WTC11 (cell line): Measurements from ENCODE around the gene THSD4. TPM values are rescaled to one million over a fixed set of nuclear protein-coding genes. Genes with fewer than 3 reads are reported as not detected.

Experiments used
- ATAC-seq: fragments of 200-7000 bp; cut with Tn5 transposase; 2 replicates; pipeline ENCODE4 v1.10.0; 2021; ENCODE audit warnings: mild to moderate bottlenecking, moderate library complexity
- CTCF ChIA-PET: fragments of 300-600 bp; sonication (Branson Sonifier 250); formaldehyde crosslinking; loops from one replicate; lab custom pipeline; 2021; ENCODE audit warnings: antibody characterized with exemption; lab: Charles Lee
- POLR2A ChIA-PET: fragments of 350-600 bp; sonication (Branson Sonifier 250); formaldehyde crosslinking; loops from one replicate; lab custom pipeline; 2021; ENCODE audit warnings: antibody characterized with exemption; lab: Charles Lee
- DNase-seq: peaks from one replicate; pipeline ENCODE4 v3.0.0; 2021; ENCODE audit warnings: low spot score
- H3K27ac Mint-ChIP-seq: 2 replicates; pipeline ENCODE4 v1.8.0; 2021; ENCODE audit warnings: mixed read lengths
- H3K27me3 Mint-ChIP-seq: 2 replicates; pipeline ENCODE4 v1.8.0; 2021; ENCODE audit warnings: low read depth, mild to moderate bottlenecking, moderate library complexity, mixed read lengths
- H3K36me3 Mint-ChIP-seq: 2 replicates; pipeline ENCODE4 v1.8.0; 2021; ENCODE audit warnings: mixed read lengths
- H3K4me1 Mint-ChIP-seq: 2 replicates; pipeline ENCODE4 v1.8.0; 2022; ENCODE audit warnings: mixed read lengths
- H3K4me3 Mint-ChIP-seq: 2 replicates; pipeline ENCODE4 v1.8.0; 2021; ENCODE audit warnings: mild to moderate bottlenecking, moderate library complexity, mixed read lengths
- H3K9me3 Mint-ChIP-seq: 2 replicates; pipeline ENCODE4 v1.8.0; 2021; ENCODE audit warnings: mixed read lengths
- ATF2 ChIP-seq: sonication (generic); formaldehyde crosslinking; IDR thresholded peaks from 2 replicates; pipeline ENCODE4 v1.8.1; 2022; ENCODE audit warnings: low read depth, missing genetic modification reagents, borderline replicate concordance
- ATF3 ChIP-seq: sonication (generic); formaldehyde crosslinking; conservative IDR thresholded peaks from 2 replicates; pipeline ENCODE4 v1.8.1; 2022; ENCODE audit warnings: mild to moderate bottlenecking, missing genetic modification reagents
- CBFB ChIP-seq: sonication (generic); formaldehyde crosslinking; IDR thresholded peaks from 2 replicates; pipeline ENCODE4 v1.8.1; 2022; ENCODE audit warnings: mild to moderate bottlenecking, low read depth, missing genetic modification reagents
- EMX1 ChIP-seq: fragments of 250-450 bp; sonication (Bioruptor Pico); IDR thresholded peaks from 2 replicates; pipeline ENCODE4 v1.8.0; 2021; ENCODE audit warnings: mild to moderate bottlenecking
- ETV6 ChIP-seq: sonication (generic); formaldehyde crosslinking; IDR thresholded peaks from 2 replicates; pipeline ENCODE4 v1.8.1; 2022; ENCODE audit warnings: mild to moderate bottlenecking, missing genetic modification reagents
- FOXP1 ChIP-seq: sonication (generic); formaldehyde crosslinking; IDR thresholded peaks from 2 replicates; pipeline ENCODE4 v1.8.0; 2022; ENCODE audit warnings: missing genetic modification reagents, mild to moderate bottlenecking, moderate library complexity, borderline replicate concordance
- GABPB1 ChIP-seq: sonication (generic); formaldehyde crosslinking; IDR thresholded peaks from 2 replicates; pipeline ENCODE4 v1.8.1; 2023; ENCODE audit warnings: mild to moderate bottlenecking, missing genetic modification reagents
- GRHL2 ChIP-seq: fragments of 250-450 bp; sonication (Bioruptor Pico); IDR thresholded peaks from 2 replicates; pipeline ENCODE4 v1.8.0; 2022; ENCODE audit warnings: mild to moderate bottlenecking, moderate library complexity; ENCODE audit not compliant: insufficient replicate concordance, severe bottlenecking
- HMGA2 ChIP-seq: fragments of 250-450 bp; sonication (Bioruptor Pico); IDR thresholded peaks from 2 replicates; pipeline ENCODE4 v1.4.0; 2021; ENCODE audit warnings: mild to moderate bottlenecking, moderate library complexity
- IRF2 ChIP-seq: sonication (generic); formaldehyde crosslinking; IDR thresholded peaks from 2 replicates; pipeline ENCODE4 v1.8.0; 2022; ENCODE audit warnings: low read depth, missing genetic modification reagents, borderline replicate concordance
- JAZF1 ChIP-seq: fragments of 250-450 bp; sonication (Bioruptor Pico); IDR thresholded peaks from 2 replicates; pipeline ENCODE4 v1.9.0; 2021; ENCODE audit warnings: moderate library complexity, mild to moderate bottlenecking, inconsistent platforms
- NR2C2 ChIP-seq: sonication (generic); formaldehyde crosslinking; IDR thresholded peaks from 2 replicates; pipeline ENCODE4 v1.8.0; 2022; ENCODE audit warnings: mild to moderate bottlenecking, missing genetic modification reagents
- NR3C1 ChIP-seq: sonication (generic); formaldehyde crosslinking; conservative IDR thresholded peaks from 2 replicates; pipeline ENCODE4 v1.8.1; 2023; ENCODE audit warnings: low read depth, mild to moderate bottlenecking, missing genetic modification reagents
- PRRX2 ChIP-seq: fragments of 250-450 bp; sonication (Bioruptor Pico); IDR thresholded peaks from 2 replicates; pipeline ENCODE4 v1.8.0; 2021; ENCODE audit warnings: mild to moderate bottlenecking
- RORB ChIP-seq: fragments of 250-450 bp; sonication (Bioruptor Pico); IDR thresholded peaks from 2 replicates; pipeline ENCODE4 v1.9.0; 2021; ENCODE audit warnings: mild to moderate bottlenecking
- USF1 ChIP-seq: sonication (generic); formaldehyde crosslinking; IDR thresholded peaks from 2 replicates; pipeline ENCODE4 v1.8.0; 2022; ENCODE audit warnings: mild to moderate bottlenecking, missing genetic modification reagents
- ZNF281 ChIP-seq: sonication (generic); formaldehyde crosslinking; IDR thresholded peaks from 2 replicates; pipeline ENCODE4 v1.8.0; 2023; ENCODE audit warnings: mild to moderate bottlenecking, missing genetic modification reagents
- ZNF396 ChIP-seq: fragments of 250-450 bp; sonication (Bioruptor Pico); IDR thresholded peaks from 2 replicates; pipeline ENCODE4 v1.8.0; 2021; ENCODE audit warnings: mild to moderate bottlenecking, moderate library complexity, borderline replicate concordance
- ZNF416 ChIP-seq: fragments of 250-450 bp; sonication (Bioruptor Pico); IDR thresholded peaks from 2 replicates; pipeline ENCODE4 v1.9.0; 2021; ENCODE audit warnings: mild to moderate bottlenecking, inconsistent platforms
- ZSCAN18 ChIP-seq: fragments of 250-450 bp; sonication (Bioruptor Pico); IDR thresholded peaks from 2 replicates; pipeline ENCODE4 v2.1.2; 2022; ENCODE audit warnings: mild to moderate bottlenecking, moderate library complexity
- total RNA-seq: library from RNA; stranded (reverse); gene quantifications from 3 replicates; pipeline ENCODE4 v1.2.3, GENCODE V29; 2021
- TF ChIP-seq, protein P1 (sequence below): sonication (generic); formaldehyde crosslinking; IDR thresholded peaks from 2 replicates; pipeline ENCODE4 v1.8.1; 2023; ENCODE audit warnings: mild to moderate bottlenecking, missing genetic modification reagents, borderline replicate concordance
- TF ChIP-seq, protein P2 (sequence below): sonication (generic); formaldehyde crosslinking; IDR thresholded peaks from 2 replicates; pipeline ENCODE4 v1.8.1; 2023; ENCODE audit warnings: mild to moderate bottlenecking, moderate library complexity, missing genetic modification reagents

THSD4 gene
- total RNA-seq, 1 experiment from 2014 or later: 7.8 TPM

DNA sequence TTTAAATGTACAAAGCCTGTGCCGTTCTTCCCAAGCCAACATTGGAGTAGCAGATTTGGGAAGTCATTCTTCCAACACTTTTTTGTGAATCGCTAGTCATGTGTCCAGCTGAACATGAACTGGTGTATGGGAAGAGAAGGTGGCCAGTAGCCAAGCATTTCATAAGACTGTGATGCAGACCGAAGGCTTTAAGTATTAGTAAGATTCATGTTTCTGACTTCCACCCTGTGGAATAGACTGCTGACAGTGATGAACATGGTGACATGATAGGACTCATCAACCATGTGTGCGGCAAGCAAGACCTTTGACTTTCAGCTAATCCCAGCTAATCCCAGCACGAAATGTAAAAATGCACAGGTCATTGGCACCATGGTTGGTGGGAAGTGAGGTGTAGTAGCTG, 48.3 kb upstream of the THSD4 start (continued):
- TF ChIP-seq, protein P1, sequence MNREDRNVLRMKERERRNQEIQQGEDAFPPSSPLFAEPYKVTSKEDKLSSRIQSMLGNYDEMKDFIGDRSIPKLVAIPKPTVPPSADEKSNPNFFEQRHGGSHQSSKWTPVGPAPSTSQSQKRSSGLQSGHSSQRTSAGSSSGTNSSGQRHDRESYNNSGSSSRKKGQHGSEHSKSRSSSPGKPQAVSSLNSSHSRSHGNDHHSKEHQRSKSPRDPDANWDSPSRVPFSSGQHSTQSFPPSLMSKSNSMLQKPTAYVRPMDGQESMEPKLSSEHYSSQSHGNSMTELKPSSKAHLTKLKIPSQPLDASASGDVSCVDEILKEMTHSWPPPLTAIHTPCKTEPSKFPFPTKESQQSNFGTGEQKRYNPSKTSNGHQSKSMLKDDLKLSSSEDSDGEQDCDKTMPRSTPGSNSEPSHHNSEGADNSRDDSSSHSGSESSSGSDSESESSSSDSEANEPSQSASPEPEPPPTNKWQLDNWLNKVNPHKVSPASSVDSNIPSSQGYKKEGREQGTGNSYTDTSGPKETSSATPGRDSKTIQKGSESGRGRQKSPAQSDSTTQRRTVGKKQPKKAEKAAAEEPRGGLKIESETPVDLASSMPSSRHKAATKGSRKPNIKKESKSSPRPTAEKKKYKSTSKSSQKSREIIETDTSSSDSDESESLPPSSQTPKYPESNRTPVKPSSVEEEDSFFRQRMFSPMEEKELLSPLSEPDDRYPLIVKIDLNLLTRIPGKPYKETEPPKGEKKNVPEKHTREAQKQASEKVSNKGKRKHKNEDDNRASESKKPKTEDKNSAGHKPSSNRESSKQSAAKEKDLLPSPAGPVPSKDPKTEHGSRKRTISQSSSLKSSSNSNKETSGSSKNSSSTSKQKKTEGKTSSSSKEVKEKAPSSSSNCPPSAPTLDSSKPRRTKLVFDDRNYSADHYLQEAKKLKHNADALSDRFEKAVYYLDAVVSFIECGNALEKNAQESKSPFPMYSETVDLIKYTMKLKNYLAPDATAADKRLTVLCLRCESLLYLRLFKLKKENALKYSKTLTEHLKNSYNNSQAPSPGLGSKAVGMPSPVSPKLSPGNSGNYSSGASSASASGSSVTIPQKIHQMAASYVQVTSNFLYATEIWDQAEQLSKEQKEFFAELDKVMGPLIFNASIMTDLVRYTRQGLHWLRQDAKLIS (CRISPR knock-in tag): no peak
- TF ChIP-seq FOXP1: no peak
- no peak for TF ChIP-seq ZSCAN18 (CRISPR knock-in tag)
- TF ChIP-seq, all 79 proteins: peak for 0

GRCh38 chr15:71069693-71070092, 45.6 kb upstream of the THSD4 start:
- TF ChIP-seq ETV6: no peak
- TF ChIP-seq ATF2 (CRISPR knock-in tag): no peak
- TF ChIP-seq NR3C1 (CRISPR knock-in tag): no peak
- no peak for TF ChIP-seq JAZF1 (CRISPR knock-in tag)
- no peak for TF ChIP-seq NR2C2 (CRISPR knock-in tag)
- TF ChIP-seq IRF2 (CRISPR knock-in tag): no peak
- no peak for TF ChIP-seq GRHL2
- H3K4me3 Mint-ChIP-seq: no peak overlapping the region
- H3K36me3 Mint-ChIP-seq: peaks cover 14% of the 10 kb centered on the region
- peaks cover 4% of the 10 kb centered on the region; the same call in 1 of the 2 replicates for H3K4me1 Mint-ChIP-seq
- POLR2A ChIA-PET: no interaction called here
- no peak overlapping the region for H3K27ac Mint-ChIP-seq
- H3K27me3 Mint-ChIP-seq: no peaks in the 10 kb centered on the region
- CTCF ChIA-PET: no interaction called here
- peaks cover 25% of the 10 kb centered on the region for H3K9me3 Mint-ChIP-seq
- ATAC-seq: no peak
- no peak for DNase-seq

- Mint-ChIP-seq H3K36me3 (peaks cover 14% of the 10 kb centered on the region), H3K9me3 (peaks cover 36% of the 10 kb centered on the region), H3K27me3 (peaks cover 2% of the 10 kb centered on the region; the same call in 1 of the 2 replicates), H3K4me1 (peaks cover 4% of the 10 kb centered on the region; the same call in 1 of the 2 replicates), H3K27ac (no peak overlapping the region), H3K4me3 (no peak overlapping the region)
- DNase-seq: no peak
- ATAC-seq: no peak
- ChIA-PET CTCF (no interaction called here), POLR2A (no interaction called here)
- no peak for TF ChIP-seq ZNF396 (CRISPR knock-in tag)
- no peak for TF ChIP-seq ATF3 (CRISPR knock-in tag)
- TF ChIP-seq ZNF281 (CRISPR knock-in tag): no peak
- TF ChIP-seq HMGA2 (CRISPR knock-in tag): no peak
- TF ChIP-seq USF1 (CRISPR knock-in tag): no peak
- TF ChIP-seq RORB: no peak
- TF ChIP-seq ZNF416 (CRISPR knock-in tag): no peak
- no peak for TF ChIP-seq EMX1 (CRISPR knock-in tag)
- TF ChIP-seq GABPB1: no peak
- TF ChIP-seq, protein P2, sequence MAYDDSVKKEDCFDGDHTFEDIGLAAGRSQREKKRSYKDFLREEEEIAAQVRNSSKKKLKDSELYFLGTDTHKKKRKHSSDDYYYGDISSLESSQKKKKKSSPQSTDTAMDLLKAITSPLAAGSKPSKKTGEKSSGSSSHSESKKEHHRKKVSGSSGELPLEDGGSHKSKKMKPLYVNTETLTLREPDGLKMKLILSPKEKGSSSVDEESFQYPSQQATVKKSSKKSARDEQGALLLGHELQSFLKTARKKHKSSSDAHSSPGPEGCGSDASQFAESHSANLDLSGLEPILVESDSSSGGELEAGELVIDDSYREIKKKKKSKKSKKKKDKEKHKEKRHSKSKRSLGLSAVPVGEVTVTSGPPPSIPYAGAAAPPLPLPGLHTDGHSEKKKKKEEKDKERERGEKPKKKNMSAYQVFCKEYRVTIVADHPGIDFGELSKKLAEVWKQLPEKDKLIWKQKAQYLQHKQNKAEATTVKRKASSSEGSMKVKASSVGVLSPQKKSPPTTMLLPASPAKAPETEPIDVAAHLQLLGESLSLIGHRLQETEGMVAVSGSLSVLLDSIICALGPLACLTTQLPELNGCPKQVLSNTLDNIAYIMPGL (CRISPR knock-in tag): no peak
- TF ChIP-seq CBFB: no peak
- no peak for TF ChIP-seq PRRX2 (CRISPR knock-in tag)
These were observed 43.7 kb upstream of the THSD4 start for GRCh38 chr15:71071529-71071928.
